ENCODE data around the gene CNTN4.

The CNTN4 gene

DNA sequence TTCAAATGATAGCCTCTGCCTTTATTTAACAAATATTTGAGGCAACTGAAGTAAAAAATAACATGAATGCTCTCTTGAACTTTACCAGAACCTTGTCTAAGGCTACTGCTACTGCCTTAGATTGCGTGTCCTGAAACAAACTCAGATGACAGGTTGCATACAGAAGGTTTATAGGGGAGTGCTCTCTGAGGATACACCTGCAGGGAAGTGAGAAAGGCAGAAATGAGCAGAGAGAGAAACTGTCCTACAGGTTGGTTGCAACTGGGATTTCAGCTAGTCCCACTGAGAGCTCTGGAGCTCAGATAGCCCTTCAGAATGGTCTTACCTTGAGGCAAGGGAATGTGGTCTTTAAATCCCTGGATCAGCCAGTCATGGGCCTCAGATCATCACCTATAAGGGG, 846.0 kb downstream of the CNTN4 start:
- TF ChIP-seq SPI1 (IDR thresholded peaks at IDR 0.05; ENCODE audit: borderline replicate concordance, low read depth), result no peak
- no peak for TF ChIP-seq GABPA (IDR thresholded peaks at IDR 0.05; ENCODE audit: low read depth)
- TF ChIP-seq CTCF (IDR thresholded peaks at IDR 0.05; ENCODE audit: insufficient read depth, low read length), result no peak
- TF ChIP-seq REST (IDR thresholded peaks at IDR 0.05; ENCODE audit: insufficient replicate concordance, low read depth), result no peak
- no peak for TF ChIP-seq POLR2AphosphoS5 (IDR thresholded peaks at IDR 0.05; ENCODE audit: low read depth)
- Histone ChIP-seq H3K27me3 (ENCODE audit: insufficient read depth, poor library complexity, severe bottlenecking) (no peaks in the 10 kb centered on the region), H3K4me3 (replicated peaks; ENCODE audit: insufficient read depth, low read length) (no peak overlapping the region), H3K27ac (replicated peaks) (no peak overlapping the region)
- DNase-seq (ENCODE audit: low read depth in 1 of 2, low spot score in 1 of 2), result no peak

DNA sequence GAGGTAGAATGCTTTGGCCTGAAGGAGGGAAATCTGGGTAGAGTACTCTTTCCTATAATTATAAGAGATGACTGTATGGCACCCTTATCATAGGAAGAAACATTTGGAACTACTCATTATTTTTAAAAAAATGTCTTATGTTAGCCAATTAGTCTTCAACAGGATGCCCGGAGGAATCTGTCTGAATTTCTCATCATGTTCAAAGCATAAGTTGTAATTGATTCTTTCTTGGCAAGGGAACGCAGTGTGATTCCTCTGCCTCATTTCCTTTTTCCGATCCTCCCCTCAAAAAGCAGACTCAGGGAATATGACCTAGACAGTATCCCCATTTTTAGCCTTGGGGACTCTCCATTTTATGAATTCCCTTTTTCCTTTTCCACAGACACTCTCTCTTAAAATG, 846.5 kb downstream of the CNTN4 start:
- Histone ChIP-seq H3K27me3 (ENCODE audit: insufficient read depth, poor library complexity, severe bottlenecking) (no peaks in the 10 kb centered on the region), H3K4me3 (replicated peaks; ENCODE audit: insufficient read depth, low read length) (no peak overlapping the region), H3K27ac (replicated peaks) (no peak overlapping the region)
- TF ChIP-seq POLR2AphosphoS5 (IDR thresholded peaks at IDR 0.05; ENCODE audit: low read depth), result no peak
- TF ChIP-seq REST (IDR thresholded peaks at IDR 0.05; ENCODE audit: insufficient replicate concordance, low read depth), result no peak
- no peak for TF ChIP-seq SPI1 (IDR thresholded peaks at IDR 0.05; ENCODE audit: borderline replicate concordance, low read depth)
- no peak for TF ChIP-seq CTCF (IDR thresholded peaks at IDR 0.05; ENCODE audit: insufficient read depth, low read length)
- TF ChIP-seq GABPA (IDR thresholded peaks at IDR 0.05; ENCODE audit: low read depth), result no peak
- DNase-seq (ENCODE audit: low read depth in 1 of 2, low spot score in 1 of 2), result no peak

DNA sequence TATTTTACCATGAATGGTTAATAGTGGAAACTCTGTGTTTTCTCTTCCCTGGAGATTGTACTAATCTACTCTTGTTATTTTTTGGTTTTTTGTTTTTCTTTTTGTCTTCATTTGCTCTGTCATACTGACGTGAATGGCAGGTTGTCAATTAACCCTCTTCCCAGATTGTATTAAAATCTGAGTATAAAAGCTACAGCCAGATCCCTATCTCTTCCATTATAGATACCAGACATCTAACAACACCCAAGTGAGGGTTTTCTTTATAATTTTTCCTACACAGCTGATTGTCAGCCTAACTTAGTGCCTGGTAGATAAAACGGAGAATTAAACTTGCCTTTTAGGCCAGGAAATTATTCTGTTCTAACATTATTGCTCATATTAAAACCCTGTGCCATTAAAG, 848.9 kb downstream of the CNTN4 start:
- H3K27me3 ChIP-seq (ENCODE audit: insufficient read depth, poor library complexity, severe bottlenecking), result no peaks in the 10 kb centered on the region
- H3K27ac ChIP-seq (replicated peaks), result no peak overlapping the region
- no peak for TF ChIP-seq POLR2AphosphoS5 (IDR thresholded peaks at IDR 0.05; ENCODE audit: low read depth)
- no peak for TF ChIP-seq GABPA (IDR thresholded peaks at IDR 0.05; ENCODE audit: low read depth)
- no peak for TF ChIP-seq REST (IDR thresholded peaks at IDR 0.05; ENCODE audit: insufficient replicate concordance, low read depth)
- TF ChIP-seq CTCF (IDR thresholded peaks at IDR 0.05; ENCODE audit: insufficient read depth, low read length), result no peak
- no peak for TF ChIP-seq SPI1 (IDR thresholded peaks at IDR 0.05; ENCODE audit: borderline replicate concordance, low read depth)
- no peak overlapping the region for H3K4me3 ChIP-seq (replicated peaks; ENCODE audit: insufficient read depth, low read length)
- no peak for DNase-seq (ENCODE audit: low read depth in 1 of 2, low spot score in 1 of 2)
